ENCODE measurements around the gene GALNT18. TPM values are rescaled to one million over a fixed set of nuclear protein-coding genes. Genes with fewer than 3 reads are reported as not detected.

The GALNT18 gene
- total RNA-seq, 1 experiment from 2014 or later: 9.2 TPM

- Mint-ChIP-seq H3K4me3 (ENCODE audit: low read depth, unreplicated experiment) (no peak overlapping the region), H3K36me3 (ENCODE audit: insufficient read depth, unreplicated experiment) (no peaks in the 10 kb centered on the region), H3K27me3 (ENCODE audit: unreplicated experiment) (peaks cover 57% of the 10 kb centered on the region), H3K4me1 (ENCODE audit: low read depth, unreplicated experiment) (no peaks in the 10 kb centered on the region), H3K27ac (ENCODE audit: unreplicated experiment) (no peak overlapping the region), H3K9me3 (ENCODE audit: low read depth, unreplicated experiment) (no peaks in the 10 kb centered on the region)
- no TSS peak for BruUV-seq (replicated peaks)
- no peak for DNase-seq
- intact Hi-C loops (cut with micrococcal nuclease; ENCODE audit: unreplicated experiment): no loop called here
- TF ChIP-seq CTCF (IDR thresholded peaks at IDR 0.05; ENCODE audit: unreplicated experiment): no peak
- CTCF ChIA-PET: no interaction called here
Measured at GRCh38 chr11:11253995-11254394, 367.8 kb downstream of the GALNT18 start.

- BruUV-seq (replicated peaks): no TSS peak
- H3K4me3 Mint-ChIP-seq (ENCODE audit: low read depth, unreplicated experiment): no peak overlapping the region
- intact Hi-C loops (cut with micrococcal nuclease; ENCODE audit: unreplicated experiment): no loop called here
- H3K9me3 Mint-ChIP-seq (ENCODE audit: low read depth, unreplicated experiment): no peaks in the 10 kb centered on the region
- no peaks in the 10 kb centered on the region for H3K4me1 Mint-ChIP-seq (ENCODE audit: low read depth, unreplicated experiment)
- no peaks in the 10 kb centered on the region for H3K36me3 Mint-ChIP-seq (ENCODE audit: insufficient read depth, unreplicated experiment)
- no peak for DNase-seq
- no peak for TF ChIP-seq CTCF (IDR thresholded peaks at IDR 0.05; ENCODE audit: unreplicated experiment)
- H3K27me3 Mint-ChIP-seq (ENCODE audit: unreplicated experiment): peaks cover 57% of the 10 kb centered on the region
- CTCF ChIA-PET: no interaction called here
- H3K27ac Mint-ChIP-seq (ENCODE audit: unreplicated experiment): no peak overlapping the region
Measured at GRCh38 chr11:11253497-11253896, 368.3 kb downstream of the GALNT18 start.

GRCh38 chr11:11252403-11252802, 369.4 kb downstream of the GALNT18 start:
- BruUV-seq (replicated peaks): no TSS peak
- H3K36me3 Mint-ChIP-seq (ENCODE audit: insufficient read depth, unreplicated experiment): no peaks in the 10 kb centered on the region
- no peak overlapping the region for H3K27ac Mint-ChIP-seq (ENCODE audit: unreplicated experiment)
- peaks cover 57% of the 10 kb centered on the region for H3K27me3 Mint-ChIP-seq (ENCODE audit: unreplicated experiment)
- intact Hi-C loops (cut with micrococcal nuclease; ENCODE audit: unreplicated experiment): no loop called here
- CTCF ChIA-PET: no interaction called here
- H3K4me1 Mint-ChIP-seq (ENCODE audit: low read depth, unreplicated experiment): no peaks in the 10 kb centered on the region
- H3K9me3 Mint-ChIP-seq (ENCODE audit: low read depth, unreplicated experiment): no peaks in the 10 kb centered on the region
- DNase-seq: no peak
- no peak overlapping the region for H3K4me3 Mint-ChIP-seq (ENCODE audit: low read depth, unreplicated experiment)
- TF ChIP-seq CTCF (IDR thresholded peaks at IDR 0.05; ENCODE audit: unreplicated experiment): no peak

GRCh38 chr11:11251394-11251970, 370.3 kb downstream of the GALNT18 start:
- CTCF ChIA-PET: no interaction called here
- Mint-ChIP-seq H3K4me1 (ENCODE audit: low read depth, unreplicated experiment) (no peaks in the 10 kb centered on the region), H3K36me3 (ENCODE audit: insufficient read depth, unreplicated experiment) (peaks cover 9% of the 10 kb centered on the region), H3K27me3 (ENCODE audit: unreplicated experiment) (peaks cover 57% of the 10 kb centered on the region), H3K4me3 (ENCODE audit: low read depth, unreplicated experiment) (no peak overlapping the region), H3K9me3 (ENCODE audit: low read depth, unreplicated experiment) (peaks cover 7% of the 10 kb centered on the region), H3K27ac (ENCODE audit: unreplicated experiment) (no peak overlapping the region)
- no peak for DNase-seq
- intact Hi-C loops (cut with micrococcal nuclease; ENCODE audit: unreplicated experiment): no loop called here
- no peak for TF ChIP-seq CTCF (IDR thresholded peaks at IDR 0.05; ENCODE audit: unreplicated experiment)
- BruUV-seq (replicated peaks): no TSS peak

Measured in Calu3 (cell line).